ENCODE measurements around the gene OOSP1. TPM values are rescaled to one million over a fixed set of nuclear protein-coding genes. Genes with fewer than 3 reads are reported as not detected.
"Not testable (repeated sequence)": the region's sequence is repeated elsewhere in the genome, so short reads cannot be mapped to it uniquely, and the experiment has no call there.

The OOSP1 gene
- total RNA-seq, 2 donors from 2014 or later = not detected

DNA sequence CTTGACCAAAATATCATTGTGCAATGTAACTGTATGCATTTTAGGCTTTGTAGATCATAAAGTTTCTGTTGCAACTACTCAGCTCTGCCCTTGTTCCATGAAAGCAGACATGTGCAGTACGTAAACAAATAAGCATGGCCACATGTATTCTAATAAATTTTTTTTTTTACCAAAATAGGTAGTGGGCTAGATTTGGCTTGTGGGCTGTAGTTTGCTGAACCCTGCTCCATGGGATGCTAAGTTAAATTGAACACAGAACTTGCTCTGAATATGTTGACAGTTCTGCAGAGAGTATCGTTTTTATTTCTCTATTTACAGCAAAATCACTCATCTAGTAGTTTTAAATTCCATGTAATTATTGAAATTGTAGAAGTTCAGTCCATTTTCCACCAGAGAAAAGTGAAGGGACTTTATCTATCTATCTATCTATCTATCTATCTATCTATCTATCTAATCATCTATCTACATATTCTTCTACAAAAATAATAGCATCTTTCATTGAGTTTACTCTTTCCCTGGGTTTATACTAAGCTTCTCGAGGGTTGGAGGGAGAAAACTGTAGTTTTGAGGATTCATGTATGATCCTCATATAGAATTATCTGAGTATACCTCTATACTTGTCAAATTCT is 16.1 kb downstream of the OOSP1 start:
- intact Hi-C loops (cut with DNase I) = no loop called here
- DNase-seq (ENCODE audit: low spot score) = no peak

DNA sequence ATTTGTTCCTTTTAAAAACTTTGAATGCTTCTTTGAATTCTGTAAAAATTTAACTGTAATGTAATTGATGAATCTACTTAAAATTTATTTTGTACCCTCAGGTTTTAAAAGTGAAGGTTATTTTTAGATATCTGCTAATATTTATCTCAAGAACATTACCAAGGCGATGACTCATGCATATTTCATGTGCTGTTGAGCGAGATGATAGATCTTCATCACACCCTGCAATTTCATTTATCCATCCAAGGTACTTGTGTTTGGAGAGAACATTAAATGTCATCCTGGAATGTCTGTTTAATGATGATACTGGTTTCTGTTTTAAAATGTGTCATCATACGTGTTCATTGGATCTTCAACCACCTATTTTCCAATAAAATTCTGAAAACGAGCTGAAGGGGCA is 18.9 kb downstream of the OOSP1 start:
- DNase-seq (ENCODE audit: low spot score) = no peak
- intact Hi-C loops (cut with DNase I) = loop anchor here in 1 of 2 donors (5.0 kb wide), 1 partner anchor 175 kb away; no protein-coding TSS in a partner anchor

DNA sequence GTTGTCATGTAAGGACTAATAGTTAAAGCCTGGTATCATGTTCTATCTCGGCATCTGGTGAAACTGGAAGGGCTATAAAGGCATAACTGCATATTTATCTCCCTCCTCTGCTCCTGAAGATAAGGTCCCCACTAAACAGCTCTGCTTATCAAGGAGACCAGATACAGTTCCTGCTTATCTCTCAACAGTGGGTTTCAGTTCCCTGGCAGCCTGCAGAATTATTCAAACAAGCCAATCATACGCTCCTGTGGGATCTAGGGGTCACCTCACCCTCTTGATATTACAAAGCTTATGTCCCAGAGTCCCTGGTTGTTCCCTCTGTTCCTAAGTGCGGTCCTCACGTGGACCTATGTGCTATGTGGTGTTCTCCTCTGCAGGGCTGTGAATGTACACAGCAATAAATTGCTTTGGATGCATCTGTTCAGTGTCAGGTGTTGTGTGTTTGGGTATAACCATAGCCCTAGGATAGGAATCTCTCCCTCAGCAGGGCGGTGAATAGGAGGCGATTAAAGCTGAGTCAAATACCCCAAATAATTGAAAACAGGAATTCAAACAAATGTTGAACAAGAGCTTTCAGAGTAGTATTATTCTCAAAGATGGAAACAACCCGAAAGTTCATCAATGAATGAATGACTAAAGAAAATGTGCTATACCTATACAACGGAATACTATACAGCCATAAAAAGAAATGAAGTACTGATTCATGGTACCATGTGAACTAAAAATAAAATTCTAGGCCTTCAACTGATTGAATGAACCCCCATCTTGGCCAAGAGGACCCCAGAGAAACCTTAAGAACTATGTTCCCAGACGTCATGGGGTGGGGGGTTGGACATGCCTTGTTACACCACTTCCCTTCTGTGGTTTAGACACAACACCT is 22.5 kb downstream of the OOSP1 start:
- DNase-seq (ENCODE audit: low spot score) = no peak
- intact Hi-C loops (cut with DNase I) = no loop called here

- intact Hi-C loops (cut with DNase I) = no loop called here
Measured at GRCh38 chr11:59962107-59962482, 23.9 kb downstream of the OOSP1 start.

DNA sequence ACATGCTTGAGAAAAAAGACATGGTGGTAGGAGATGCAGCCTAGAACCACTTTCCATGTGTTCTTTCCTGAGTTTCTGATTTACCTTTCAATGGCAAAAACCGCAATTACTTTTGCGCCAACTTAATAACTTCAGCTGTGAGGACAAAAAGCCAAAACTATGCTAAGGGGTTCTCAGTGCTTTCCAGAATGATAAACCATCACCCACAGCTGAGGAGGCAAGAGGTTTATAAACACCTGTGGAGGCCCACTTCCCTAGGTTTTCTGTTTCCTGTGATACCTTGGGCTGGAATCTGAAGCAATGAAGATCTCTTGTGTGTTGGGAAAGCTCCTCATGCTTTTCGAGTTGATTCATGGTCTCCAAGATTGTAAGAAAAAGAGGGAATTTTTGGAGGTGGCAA is 25.5 kb downstream of the OOSP1 start, which contains the start of gene OOSP4A:
Gene OOSP4A, plus strand, starts transcription at position 301 of the 400 bp plus-strand sequence. Its CDS starts 0 bp downstream, at position 301.
- no peak for DNase-seq (ENCODE audit: low spot score)

More at GRCh38 chr11:59962107-59962482, 23.9 kb downstream of the OOSP1 start:
- no peak for DNase-seq (ENCODE audit: low spot score)

DNA sequence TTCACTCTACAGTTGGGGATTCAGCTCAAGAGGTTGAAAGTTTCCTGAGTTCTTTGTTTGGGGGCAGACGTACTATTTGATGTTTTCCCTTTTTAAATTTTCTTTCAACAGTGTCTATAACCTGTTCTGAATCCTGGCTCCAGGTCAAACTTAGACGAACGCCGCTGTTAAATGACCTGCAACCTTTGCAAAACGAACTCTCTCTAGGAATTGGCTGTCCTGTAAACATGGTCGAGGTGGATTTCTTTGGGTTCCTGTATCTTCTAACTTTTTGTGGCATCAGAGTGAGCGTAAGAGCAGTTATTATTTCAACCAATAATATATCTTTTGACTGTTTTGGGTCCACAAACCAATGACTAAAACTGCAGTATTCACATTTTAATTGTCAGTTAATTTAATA is 27.2 kb downstream of the OOSP1 start:
- intact Hi-C loops (cut with DNase I) = no loop called here
- no peak for DNase-seq (ENCODE audit: low spot score)

More for the DNA sequence above, 25.5 kb downstream of the OOSP1 start, which contains the start of gene OOSP4A:
- intact Hi-C loops (cut with DNase I) = no loop called here

DNA sequence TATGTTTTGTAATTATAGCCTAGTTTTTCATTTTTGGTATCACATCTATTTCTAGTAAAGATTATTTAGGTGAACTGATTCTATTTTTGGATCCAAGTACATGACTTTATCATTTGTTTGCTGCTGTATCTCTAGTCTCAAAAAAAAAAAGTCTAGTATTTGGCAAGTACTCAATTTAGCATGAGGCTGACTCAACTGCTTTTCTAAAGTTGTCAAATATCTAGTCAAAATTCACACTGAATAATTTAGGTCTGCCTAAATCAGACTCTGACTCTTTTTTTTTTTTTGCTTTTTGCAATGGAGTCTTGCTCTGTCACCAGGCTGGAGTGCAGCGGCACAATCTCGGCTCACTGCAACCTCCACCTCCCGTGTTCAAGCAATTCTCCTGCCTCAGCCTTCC is 28.0 kb downstream of the OOSP1 start:
- intact Hi-C loops (cut with DNase I) = no loop called here
- no peak for DNase-seq (ENCODE audit: low spot score)

- DNase-seq (ENCODE audit: low spot score) = no peak
- intact Hi-C loops (cut with DNase I) = no loop called here
Measured at GRCh38 chr11:59967677-59968394, 29.6 kb downstream of the OOSP1 start.

- no peak for DNase-seq (ENCODE audit: low spot score)
- intact Hi-C loops (cut with DNase I) = no loop called here
Measured at GRCh38 chr11:59968395-59968783, 30.2 kb downstream of the OOSP1 start.

GRCh38 chr11:59973097-59973496 is 34.9 kb downstream of the OOSP1 start:
- no peak for DNase-seq (ENCODE audit: low spot score)
- intact Hi-C loops (cut with DNase I) = no loop called here

- no peak for DNase-seq (ENCODE audit: low spot score)
- intact Hi-C loops (cut with DNase I) = loop anchor here in 1 of 2 donors (5.0 kb wide), 1 partner anchor 1274 kb away; no protein-coding TSS in a partner anchor
Measured at GRCh38 chr11:59981106-59981770, 43.0 kb downstream of the OOSP1 start.

DNA sequence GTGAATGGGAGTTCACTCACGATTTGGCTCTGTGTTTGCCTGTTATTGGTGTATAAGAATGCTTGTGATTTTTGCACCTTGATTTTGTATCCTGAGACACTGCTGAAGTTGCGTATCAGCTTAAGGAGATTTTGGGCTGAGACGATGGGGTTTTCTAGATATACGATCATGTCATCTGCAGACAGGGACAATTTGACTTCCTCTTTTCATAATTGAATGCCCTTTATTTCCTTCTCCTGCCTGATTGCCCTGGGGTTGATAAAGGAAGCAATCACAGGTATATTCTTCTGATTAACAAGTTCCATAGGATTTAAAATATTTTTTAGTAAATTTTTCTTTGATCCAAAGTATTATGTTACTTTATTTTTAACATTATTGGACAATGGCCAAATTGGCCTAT is 43.8 kb downstream of the OOSP1 start:
- intact Hi-C loops (cut with DNase I) = loop anchor here in 1 of 2 donors (5.0 kb wide), 1 partner anchor 1275 kb away; no protein-coding TSS in a partner anchor
- DNase-seq (ENCODE audit: low spot score) = not testable (repeated sequence)

DNA sequence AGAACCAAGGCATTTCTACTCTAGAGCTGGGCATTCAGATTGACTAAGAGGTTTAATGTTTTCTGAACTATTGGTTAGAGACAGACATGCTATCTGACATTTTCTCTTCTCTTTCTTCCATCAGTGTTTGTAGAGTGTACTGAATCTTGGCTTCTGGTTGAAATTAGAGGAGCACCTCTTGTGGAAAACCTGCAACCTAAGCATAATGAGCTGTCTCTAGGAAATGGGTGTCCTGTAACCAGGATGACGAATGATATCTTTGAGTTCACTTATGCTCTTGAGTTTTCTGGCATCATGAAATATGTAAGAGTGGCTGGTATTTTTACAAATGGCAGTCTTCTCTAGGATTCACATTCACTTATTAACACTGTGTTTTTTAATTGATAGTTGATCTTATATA is 45.0 kb downstream of the OOSP1 start:
- no peak for DNase-seq (ENCODE audit: low spot score)
- intact Hi-C loops (cut with DNase I) = loop anchor here in 1 of 2 donors (5.0 kb wide), 1 partner anchor 1276 kb away; no protein-coding TSS in a partner anchor

DNA sequence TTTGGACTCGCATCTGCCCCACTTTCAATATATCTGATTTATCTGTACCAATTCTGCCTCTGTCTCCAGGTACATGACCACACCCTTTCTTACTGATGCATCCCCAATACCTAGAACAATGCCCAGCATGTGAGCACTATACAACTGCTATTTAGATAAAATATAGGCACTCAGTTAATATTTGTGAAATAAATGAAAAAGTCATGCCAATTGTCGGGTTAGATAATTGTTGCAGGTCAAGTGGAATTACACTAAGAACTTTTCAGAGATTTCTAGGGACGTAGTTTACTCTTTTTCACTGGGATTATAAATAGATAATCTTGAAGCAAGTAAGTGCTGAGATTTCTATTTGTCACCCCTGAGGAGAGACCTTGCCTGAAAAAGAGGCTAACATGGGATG is 46.1 kb downstream of the OOSP1 start:
- DNase-seq (ENCODE audit: low spot score) = no peak
- intact Hi-C loops (cut with DNase I) = loop anchor here in 1 of 2 donors (5.0 kb wide), 1 partner anchor 1277 kb away; no protein-coding TSS in a partner anchor

DNA sequence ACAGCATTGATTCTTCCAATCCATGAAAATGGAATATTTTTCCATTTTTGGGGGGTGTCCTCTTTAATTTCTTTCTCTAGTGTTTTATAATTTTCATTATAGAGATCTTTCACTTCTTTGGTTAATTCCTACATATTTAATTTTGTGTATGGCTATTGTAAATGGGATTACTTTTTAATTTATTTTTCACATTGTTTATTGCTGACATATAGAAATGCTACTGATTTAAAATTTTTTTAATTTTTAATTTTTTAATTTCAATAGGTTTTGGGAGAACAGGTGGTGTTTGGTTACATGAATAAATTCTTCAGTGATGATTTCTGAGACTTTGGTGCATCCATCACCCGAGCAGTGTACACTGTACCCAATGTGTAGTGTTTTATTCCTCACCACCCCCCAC is 52.2 kb downstream of the OOSP1 start:
- intact Hi-C loops (cut with DNase I) = no loop called here
- no peak for DNase-seq (ENCODE audit: low spot score)

- intact Hi-C loops (cut with DNase I) = no loop called here
- DNase-seq (ENCODE audit: low spot score) = no peak
Measured at GRCh38 chr11:59992425-59992824, 54.2 kb downstream of the OOSP1 start.

DNA sequence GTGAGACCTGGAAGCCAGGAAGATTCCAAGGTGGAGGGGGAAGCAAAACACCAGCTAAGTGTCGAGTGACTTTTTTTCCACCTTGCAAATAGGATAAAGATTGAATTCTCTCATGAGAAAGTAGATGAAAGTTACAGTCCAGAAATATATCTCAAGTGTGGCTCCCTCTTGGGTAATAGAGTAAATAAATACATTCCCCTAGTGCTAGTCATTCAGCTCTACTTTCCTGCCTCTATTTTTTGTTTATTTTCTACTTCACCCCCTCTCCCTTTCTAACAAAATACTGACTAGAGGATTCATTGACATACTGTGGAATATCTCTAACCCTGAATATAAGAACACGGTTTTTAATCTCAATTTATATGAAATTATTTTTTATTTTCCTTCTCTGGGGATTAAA is 59.6 kb downstream of the OOSP1 start:
- no peak for DNase-seq (ENCODE audit: low spot score)
- intact Hi-C loops (cut with DNase I) = no loop called here

GRCh38 chr11:59999691-60000090 is 61.5 kb downstream of the OOSP1 start:
- intact Hi-C loops (cut with DNase I) = no loop called here
- DNase-seq (ENCODE audit: low spot score) = no peak

- intact Hi-C loops (cut with DNase I) = no loop called here
- DNase-seq (ENCODE audit: low spot score) = no peak
Measured at GRCh38 chr11:60003729-60004128, 65.5 kb downstream of the OOSP1 start.

Measured in posterior vena cava (tissue), 2 donors.